ENCODE data around the gene GALNT7.
"Not testable (repeated sequence)": the region's sequence is repeated elsewhere in the genome, so short reads cannot be mapped to it uniquely, and the experiment has no call there.

GALNT7 gene, protein sequence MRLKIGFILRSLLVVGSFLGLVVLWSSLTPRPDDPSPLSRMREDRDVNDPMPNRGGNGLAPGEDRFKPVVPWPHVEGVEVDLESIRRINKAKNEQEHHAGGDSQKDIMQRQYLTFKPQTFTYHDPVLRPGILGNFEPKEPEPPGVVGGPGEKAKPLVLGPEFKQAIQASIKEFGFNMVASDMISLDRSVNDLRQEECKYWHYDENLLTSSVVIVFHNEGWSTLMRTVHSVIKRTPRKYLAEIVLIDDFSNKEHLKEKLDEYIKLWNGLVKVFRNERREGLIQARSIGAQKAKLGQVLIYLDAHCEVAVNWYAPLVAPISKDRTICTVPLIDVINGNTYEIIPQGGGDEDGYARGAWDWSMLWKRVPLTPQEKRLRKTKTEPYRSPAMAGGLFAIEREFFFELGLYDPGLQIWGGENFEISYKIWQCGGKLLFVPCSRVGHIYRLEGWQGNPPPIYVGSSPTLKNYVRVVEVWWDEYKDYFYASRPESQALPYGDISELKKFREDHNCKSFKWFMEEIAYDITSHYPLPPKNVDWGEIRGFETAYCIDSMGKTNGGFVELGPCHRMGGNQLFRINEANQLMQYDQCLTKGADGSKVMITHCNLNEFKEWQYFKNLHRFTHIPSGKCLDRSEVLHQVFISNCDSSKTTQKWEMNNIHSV

DNA sequence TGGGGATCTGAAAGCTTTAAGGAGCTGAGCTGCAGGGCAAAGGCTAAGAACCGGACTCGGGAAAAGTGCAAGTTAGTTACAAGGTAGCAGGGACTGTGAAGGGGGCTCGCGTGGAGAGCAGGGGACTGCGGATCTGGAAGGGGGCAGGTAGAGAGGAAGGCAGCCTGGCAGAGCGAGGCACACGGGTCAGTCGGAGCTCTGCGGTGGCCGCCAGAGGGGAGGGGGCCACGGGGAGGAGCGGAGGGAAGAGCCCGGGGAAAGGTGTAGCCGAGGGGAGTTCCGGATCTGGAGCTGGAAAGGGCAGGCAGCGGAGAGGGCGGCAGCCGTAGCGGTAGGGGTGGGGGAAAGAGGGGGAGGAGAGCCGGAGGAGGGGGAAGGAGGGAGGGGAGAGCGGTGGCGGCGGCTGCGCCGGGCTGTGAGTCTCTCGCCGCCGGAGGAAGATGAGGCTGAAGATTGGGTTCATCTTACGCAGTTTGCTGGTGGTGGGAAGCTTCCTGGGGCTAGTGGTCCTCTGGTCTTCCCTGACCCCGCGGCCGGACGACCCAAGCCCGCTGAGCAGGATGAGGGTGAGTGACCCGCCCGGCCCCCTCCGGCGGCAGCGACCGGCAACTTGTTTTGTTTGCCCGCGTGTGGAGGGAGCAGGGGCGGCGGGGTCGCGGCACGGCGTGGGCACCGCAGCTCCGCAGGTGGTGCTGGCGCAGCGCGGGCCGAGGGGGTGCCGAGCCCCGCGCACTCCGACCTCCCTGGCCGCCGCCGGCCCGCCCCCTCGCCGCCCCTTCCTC is at the start of gene GALNT7:
TSS of gene GALNT7 (plus strand) at position 416 of the 782 bp plus-strand sequence. CDS start at position 441, 25 bp downstream.
- DNase-seq (ENCODE audit: low read depth): peak; percentile 65

DNA sequence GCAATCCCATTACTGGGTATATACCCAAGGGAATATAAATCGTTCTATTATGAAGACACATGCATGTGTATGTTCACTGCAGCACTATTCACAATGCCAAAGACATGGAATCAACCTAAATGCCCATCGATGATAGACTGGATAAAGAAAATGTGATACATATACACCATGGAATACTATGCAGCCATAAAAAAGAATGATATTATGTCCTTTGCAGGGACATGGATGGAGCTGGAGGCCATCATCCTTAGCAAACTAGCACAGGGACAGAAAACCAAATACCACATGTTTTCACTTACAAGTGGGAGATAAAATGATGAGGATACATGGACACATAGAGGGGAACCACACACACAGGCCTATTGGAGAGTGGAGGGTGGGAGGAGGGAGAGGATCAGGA is 49.8 kb upstream of the GALNT7 start:
- not testable (repeated sequence) for DNase-seq (ENCODE audit: low read depth)

DNA sequence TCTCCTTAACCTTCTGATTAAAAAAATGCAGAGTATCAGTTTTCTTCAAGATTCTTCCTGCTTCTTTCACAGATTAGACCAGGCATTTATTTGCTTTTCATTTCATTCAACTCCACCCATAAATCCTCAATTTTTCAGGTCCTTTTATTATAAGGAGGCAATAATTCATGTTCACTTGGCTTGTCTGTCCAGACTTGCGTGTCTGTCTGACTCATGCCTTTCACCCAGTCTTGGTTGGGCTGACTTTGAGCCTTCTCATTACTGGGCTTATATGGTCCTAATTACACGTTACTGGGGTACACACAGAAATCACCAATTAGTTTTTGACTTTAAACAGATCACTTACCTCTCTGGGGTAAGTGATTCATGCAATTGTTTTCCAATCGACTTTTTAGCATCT is 48.8 kb upstream of the GALNT7 start:
- peak; percentile 26 for DNase-seq (ENCODE audit: low read depth)

DNA sequence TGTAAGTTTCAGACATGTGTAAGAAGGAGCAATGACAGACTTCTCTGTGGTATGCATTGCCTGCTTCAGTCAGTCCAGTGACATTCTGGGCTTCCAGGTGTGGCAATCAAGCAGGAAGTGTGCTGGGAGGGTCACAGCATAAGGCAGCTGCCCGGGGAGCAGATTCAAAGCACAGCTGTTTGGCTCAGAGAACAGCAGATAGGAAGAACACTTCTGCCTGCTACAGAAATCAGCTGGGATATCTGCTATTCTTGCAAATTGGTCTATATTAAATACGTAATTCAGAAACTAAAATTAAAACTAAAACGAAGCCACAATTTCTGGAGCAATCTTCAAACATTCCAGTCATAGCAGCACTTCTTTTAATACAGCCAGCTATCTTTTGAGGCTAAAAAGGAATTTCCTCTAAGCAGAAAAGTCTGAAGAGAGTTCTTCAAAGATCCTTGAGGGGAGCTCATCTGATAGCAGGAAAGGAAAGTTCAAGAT is 47.5 kb upstream of the GALNT7 start:
- peak; percentile 62 for DNase-seq (ENCODE audit: low read depth)

DNA sequence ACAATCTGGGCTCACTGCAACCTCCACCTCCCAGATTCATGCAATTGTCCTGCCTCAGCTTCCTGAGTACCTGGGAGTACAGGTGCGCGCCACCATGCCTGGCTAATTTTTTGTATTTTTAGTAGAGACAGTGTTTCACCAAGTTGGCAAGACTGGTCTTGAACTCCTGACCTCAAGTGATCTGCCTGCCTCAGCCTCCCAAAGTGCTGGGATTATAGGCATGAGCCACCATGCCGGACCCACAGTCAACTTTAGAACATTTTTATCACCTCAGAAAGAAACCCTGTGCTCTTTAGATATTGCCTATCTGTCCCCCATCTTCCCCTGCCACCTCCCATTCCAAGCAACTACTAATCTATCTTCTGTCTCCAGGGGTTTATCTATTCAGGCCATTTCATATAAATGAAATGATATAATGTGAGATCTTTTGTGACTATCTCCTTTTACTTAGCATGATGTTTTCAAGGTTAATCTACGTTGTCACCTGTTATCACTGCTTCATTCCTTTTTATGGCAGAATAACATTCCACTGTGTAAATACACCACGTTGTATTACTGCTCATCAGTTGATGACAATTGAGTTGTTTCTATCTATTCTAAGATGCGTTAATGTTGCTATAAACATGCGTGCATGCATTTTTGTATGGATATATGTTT is 44.3 kb upstream of the GALNT7 start:
- DNase-seq (ENCODE audit: low read depth): no peak

DNA sequence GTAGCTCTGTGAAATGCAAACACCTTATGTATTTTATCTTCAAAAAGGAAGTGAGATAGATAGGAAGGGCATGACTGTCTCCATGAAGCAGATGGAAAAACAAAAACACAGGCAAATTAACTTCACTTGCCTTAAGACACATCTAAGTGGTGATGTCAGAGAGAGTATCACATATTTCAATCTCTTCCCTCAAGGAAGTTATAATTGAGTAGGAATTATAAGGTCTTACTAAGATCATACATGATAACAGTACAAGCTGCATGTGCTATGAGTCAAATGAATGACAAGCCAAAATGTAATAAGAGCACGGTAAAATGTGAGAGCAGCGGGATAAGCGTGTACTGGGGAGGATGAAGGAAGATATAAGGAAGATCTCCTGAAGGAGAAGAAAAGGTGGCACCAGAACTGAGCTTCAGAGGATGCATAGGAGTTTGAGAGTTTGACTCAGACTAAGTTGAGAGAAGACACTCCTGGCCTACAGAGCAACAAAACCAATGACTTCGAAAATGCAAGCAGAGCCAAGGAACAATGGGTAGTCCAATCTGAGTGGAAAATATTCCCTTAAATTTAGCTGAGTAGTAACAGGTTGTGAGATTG is 43.3 kb upstream of the GALNT7 start:
- peak; percentile 9 for DNase-seq (ENCODE audit: low read depth)

DNA sequence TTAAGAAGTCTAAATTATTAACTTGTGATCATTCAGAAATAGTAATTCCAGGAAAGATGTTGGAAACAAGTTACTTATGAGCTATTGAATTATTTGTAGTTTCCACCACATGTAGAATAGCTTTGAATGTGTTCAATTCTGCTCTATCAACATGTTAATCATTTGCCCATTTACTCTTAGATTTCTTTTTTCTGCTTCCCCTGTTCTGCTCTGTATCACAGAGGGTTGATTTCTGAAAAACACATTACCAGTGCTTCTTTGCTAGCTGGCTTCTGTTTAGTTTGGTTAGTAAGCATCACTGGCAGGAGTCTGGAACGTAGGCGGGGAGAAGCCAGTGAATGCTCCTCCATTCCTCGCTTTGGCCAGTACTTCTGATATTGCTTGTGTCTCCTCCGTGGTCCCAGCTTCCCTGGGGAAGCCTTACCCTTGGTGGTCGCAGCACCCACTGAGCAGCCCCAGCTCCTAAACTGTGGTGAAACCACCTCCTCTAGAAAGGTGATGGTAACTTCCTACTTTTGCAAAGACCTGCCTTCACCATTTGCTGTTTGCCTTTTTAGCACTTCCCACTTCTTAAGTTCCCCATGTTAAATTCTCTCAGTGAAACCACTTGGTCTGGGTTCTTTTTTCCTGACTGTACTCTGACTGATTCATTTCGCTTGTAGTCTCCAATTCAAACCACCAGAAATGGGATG is 40.3 kb upstream of the GALNT7 start:
- DNase-seq (ENCODE audit: low read depth): no peak

DNA sequence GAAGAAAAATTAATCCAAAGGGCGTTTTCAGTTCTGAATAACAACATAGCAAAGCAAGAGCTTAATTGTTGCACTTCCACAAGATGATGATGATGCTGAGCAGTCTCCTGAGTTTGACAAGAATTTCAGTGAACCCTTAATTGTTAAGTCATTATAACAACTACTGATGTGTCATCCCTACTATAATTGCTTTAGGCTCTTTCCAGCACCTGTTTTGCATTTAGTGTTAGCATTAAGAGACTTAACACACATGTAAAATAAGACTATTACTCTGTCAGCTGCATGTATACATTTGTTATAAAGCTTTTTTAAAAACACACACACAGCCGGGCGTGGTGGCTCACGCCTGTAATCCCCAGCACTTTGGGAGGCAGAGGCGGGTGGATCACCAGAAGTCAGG is 37.9 kb upstream of the GALNT7 start:
- no peak for DNase-seq (ENCODE audit: low read depth)

DNA sequence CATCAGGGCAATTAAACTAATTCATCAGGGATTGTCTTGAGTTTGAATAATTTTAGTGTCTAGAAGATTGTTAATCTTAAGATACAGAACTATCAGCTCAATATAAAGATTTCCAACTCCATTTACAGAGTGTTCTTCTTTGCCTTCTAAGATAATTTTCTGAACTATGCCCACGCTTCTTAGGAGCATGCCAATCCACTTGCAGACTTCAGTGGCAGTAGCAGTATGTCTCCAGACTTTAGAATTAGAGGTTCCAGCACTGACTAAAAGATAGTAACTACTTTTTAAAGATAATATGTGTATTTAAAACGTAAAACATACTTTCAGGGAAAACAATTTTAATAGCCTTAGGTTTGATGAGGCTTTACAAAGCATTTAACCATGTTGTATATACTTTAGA is 34.2 kb upstream of the GALNT7 start:
- no peak for DNase-seq (ENCODE audit: low read depth)

DNA sequence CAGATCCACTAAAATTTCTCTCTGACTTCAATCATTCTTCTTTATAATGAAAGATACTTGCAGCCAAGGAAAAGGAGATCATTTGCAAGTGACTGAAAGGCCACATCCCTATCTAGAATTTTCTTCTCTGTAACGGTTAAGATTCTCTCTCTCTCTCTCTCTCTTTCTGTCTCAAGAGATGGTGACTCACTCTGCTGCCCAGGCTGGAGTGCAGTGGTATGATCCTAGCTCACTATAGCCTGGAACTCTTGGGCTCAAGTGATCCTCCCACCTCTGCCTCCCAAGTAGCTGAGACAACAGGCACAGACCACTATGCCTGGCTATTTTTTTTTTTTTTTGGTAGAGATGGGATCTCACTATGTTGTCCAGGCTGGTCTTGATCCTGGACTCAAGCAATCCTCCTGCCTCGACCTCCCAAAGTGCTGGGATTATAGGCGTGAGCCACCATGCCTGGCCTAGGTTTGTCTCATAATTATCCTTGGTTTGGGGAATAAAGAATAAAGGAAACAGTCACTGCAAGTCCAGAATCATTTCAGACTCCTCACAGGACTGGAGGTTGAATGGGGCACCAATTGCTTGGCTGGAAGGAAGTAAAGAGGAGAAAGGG is 33.3 kb upstream of the GALNT7 start:
- DNase-seq (ENCODE audit: low read depth): peak; percentile 69

DNA sequence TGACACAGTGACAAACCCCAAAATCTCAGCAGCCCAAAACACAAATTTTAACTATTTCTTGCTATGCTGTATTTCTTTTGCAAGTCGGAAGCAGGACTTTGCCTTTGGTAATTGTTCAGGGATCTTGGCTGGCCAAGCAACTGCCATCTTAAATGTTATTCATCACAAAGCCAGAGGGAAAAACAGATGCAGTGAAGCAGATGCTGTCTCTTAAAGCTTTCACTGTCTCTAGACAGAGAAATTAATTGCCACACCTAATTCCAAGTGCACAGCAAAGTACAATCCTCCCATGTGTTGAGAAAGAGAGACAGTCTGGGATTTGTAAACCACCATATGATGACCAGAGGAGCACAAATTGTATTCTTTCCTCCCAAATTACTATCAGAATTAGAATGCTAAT is 30.0 kb upstream of the GALNT7 start:
- no peak for DNase-seq (ENCODE audit: low read depth)

DNA sequence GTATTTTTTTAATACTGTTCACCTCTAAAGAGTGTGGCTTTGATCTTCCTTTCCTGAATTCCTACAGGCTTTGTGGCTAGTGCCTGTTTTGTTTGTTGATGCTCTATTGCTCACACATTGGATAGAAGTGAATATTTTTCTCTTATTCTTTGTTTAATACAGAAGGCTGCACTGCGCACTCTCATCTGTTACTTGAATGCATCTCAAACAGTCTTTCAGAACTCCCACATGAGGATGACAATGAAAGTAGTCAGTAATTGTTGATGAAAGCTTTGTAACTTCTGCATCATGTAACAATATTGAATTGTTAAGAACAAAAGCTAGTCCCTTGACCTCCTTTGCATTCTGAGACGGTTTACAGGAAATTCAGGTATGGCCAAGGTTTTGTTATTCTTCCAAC is 29.1 kb upstream of the GALNT7 start:
- DNase-seq (ENCODE audit: low read depth): no peak

DNA sequence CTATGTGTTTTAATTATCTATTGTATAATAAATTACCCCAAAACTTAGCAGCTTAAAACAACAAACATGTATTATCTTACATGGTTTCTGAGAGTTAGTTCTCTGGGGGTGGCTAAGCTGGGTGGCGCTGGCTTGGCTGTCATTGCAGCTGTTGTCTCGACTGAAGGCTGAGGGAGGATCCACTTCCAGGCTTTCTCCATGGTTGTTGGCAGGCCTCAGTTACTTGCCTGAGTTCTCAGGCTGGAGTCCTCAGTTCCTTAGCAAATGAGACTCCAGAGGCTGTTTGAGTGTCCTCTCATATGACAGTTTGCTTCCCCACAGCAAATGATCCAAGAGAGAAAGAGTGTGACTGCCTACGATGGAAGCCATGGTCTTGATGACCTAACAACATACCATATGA is 23.5 kb upstream of the GALNT7 start:
- no peak for DNase-seq (ENCODE audit: low read depth)

DNA sequence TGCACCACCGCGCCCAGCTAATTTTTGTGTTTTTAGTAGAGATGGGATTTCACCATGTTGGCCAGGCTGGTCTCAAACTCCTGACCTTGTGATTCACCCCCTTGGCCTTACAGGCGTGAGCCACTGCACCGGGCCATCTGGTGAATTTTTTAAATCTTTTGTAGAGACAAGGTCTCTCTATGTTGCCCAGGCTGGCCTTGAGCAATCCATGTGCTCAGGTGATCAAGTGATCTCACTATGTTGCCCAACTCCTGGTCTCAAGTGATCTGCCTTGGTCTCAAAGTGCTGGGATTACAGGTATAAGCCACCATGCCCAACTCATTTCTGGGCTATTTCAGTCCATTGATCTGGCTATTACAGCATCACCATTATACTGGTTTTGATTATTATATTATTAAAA is 22.2 kb upstream of the GALNT7 start:
- peak; percentile 16 for DNase-seq (ENCODE audit: low read depth)

DNA sequence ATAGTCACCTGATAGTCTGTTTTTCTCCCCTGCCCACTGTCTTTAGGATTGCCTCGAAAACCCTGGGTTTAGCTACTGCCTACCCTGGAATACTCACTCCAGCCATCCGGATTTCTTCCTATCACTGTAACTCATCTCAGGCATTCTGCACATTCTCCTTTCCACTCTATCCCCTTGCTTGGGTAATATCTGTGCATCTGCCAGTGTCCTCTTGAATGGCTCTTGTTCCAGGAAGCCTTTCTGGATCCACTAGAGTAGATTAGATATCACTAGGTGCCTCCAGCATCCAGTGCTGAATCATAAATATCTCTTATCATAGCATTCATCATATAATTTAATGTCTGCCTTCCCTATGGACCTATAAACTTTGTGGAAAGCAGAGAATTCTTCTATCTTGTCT is 17.1 kb upstream of the GALNT7 start:
- no peak for DNase-seq (ENCODE audit: low read depth)

DNA sequence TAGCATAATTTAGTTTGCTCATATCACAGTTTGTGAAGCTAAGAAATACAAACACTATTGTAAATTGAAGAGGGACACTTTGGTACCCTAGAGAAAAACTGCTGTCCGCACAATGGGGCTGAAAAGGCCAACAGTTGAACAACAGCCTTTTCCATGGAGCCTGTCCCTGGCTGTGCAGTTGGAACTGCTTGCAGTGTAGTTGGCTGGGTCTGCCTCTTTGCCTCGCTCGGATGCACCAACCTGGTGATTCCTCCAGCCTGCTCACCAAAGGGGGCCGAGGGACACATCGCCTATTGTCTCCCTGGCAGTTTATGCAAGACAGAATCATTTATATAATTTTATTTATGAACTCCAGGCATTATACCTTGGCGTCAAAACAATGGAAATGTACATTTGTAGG is 16.5 kb upstream of the GALNT7 start:
- DNase-seq (ENCODE audit: low read depth): no peak

DNA sequence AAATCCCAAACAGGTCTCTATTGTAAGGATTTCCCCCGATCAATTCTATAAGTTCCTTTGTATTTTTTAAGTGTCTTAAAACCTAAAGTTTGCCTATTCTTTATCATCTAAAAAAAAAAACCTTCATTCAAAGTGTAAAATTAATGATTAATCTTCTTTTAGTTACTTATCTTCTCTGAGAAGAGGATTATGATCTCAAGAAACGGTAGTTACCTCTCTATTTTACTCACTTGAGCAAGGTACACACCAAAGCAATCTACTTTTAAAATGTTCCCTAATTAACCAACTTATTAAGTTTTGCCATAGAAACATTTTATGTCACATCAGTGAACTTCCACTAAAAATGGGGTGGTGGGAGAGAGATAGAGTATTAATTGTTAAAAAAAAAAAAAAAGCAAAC is 15.2 kb upstream of the GALNT7 start:
- DNase-seq (ENCODE audit: low read depth): no peak

DNA sequence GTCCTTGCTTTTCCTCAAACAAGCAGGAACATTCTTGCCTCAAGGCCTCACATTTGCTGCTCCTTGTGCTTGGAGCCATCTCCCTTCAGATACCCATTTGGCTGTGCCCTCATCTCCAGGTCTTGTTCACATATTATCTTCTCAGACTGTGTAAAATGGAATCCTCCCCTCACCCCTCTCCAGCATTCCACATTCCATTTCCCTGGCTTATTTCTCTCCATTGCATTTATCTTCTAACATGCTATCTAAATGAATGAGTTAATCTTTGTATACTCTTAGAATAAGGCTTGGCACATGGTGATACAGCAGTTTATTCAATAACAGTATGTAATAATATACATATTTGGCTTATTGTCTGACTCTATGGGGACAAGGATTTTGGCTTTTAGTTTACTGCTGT is 8.8 kb upstream of the GALNT7 start:
- DNase-seq (ENCODE audit: low read depth): no peak

DNA sequence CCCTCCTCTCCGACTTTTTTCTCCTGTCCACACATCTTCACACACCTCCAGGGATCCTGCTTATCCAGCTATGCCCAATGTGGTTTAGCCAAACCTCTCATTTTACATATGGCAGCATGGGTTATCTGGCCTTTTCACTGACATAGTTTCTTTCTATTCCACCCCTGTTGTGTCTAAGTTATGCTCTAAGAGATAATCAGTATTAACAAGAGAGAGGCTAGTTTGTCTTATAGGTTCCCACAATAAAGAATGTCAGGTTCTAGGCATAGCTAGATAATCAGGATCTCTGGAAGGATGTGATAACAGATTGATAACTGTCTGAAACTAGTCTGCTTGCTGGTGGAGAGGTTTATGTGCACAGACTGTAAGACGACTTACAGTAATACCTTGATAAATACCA is 7.7 kb upstream of the GALNT7 start:
- DNase-seq (ENCODE audit: low read depth): no peak

DNA sequence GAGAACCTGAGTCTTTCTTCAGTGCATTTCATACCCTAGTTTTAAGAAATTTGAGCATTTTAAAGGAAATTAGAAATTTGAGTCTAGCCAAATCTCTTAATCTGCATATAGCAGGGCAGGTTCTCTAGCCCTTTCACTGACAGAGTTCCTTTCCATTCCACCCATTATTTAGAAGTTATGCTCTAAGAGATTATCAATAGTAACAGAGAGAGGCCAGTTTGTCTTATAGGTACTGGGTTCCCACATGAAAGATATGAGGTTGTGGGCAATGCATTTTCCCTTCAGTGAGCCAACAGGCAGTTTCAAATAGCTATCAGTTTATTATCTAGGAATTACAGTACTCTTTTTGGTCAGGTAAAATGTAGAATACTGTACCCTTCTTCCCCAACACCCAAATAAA is 7.3 kb upstream of the GALNT7 start:
- no peak for DNase-seq (ENCODE audit: low read depth)

DNA sequence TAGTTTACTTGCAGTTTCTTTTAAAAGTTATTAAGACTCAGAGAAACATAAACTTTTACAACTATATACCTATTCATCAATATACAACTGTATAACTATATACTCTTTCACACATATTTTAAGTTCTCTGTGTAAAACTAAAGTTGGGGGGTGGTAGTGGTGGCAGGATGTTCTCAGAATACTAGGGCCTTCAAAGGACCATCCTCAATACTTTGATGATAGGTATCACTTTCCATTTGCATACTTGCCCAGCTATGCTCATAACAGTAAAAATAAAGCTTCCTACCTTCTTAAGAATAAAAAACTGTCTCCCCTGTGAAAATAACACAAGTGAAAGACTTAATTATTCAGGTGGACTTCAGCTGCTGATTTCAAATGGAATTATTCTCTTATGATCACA is 2.9 kb upstream of the GALNT7 start:
- no peak for DNase-seq (ENCODE audit: low read depth)
